Heart left ventricle (tissue), 13 donors: ENCODE results near the gene HOXB1.

Source experiments
- POLR2A ChIP-seq, 2 donors: fragments of 450-650 bp; IDR thresholded peaks; one replicate each; pipeline ENCODE4 v1.6.1; 2017; ENCODE audit warnings: antibody characterized with exemption in 2 of 2, mild to moderate bottlenecking in 2 of 2, moderate library complexity in 2 of 2
- TF ChIP-seq, protein P1 (sequence below), 12 donors: fragments of 200-600 bp; sonication (generic) in 4 of 12; IDR thresholded peaks; one replicate each; pipeline versions ENCODE4 v1.5.0 to v1.8.0; 2018 to 2022; ENCODE audit warnings: antibody characterized with exemption in 12 of 12, mild to moderate bottlenecking in 5 of 12
- donor health status: ischemic (EF 13 %, LVEDD 7.1; RV severe dilation, severe dysfunction).
- donor health status: DM: no; HTN: yes; CAD: no.
- donor health status: DM: no; HTN: no; CAD: no.
- donor health status: ischemic (EF 25% LVEDD 6.9; RV normal size, moderate dysfunction).
- donor health status: ischemic (EF 25% LVEDD 5.7; RV mildly dilated, moderate dysfunction).
- donor health status: ischemic (EF 35%, LVEDD 5.7; RV mildly dilated, moderate dysfunction).
- donor health status: nonischemic (EF 11% LVEDD 7.7; RV severe dilation, severe dysfunction).
- donor health status: DM: yes; HTN: yes; CAD: no.
- donor health status: PGD.
- donor health status: ischemic (EF 29% LVEDD 5.4; RV normal size, mild dysfunction).
- donor health status: nonischemic (EF 23%, LVEDD 6.1; RV moderate dilation, normal function).

DNA sequence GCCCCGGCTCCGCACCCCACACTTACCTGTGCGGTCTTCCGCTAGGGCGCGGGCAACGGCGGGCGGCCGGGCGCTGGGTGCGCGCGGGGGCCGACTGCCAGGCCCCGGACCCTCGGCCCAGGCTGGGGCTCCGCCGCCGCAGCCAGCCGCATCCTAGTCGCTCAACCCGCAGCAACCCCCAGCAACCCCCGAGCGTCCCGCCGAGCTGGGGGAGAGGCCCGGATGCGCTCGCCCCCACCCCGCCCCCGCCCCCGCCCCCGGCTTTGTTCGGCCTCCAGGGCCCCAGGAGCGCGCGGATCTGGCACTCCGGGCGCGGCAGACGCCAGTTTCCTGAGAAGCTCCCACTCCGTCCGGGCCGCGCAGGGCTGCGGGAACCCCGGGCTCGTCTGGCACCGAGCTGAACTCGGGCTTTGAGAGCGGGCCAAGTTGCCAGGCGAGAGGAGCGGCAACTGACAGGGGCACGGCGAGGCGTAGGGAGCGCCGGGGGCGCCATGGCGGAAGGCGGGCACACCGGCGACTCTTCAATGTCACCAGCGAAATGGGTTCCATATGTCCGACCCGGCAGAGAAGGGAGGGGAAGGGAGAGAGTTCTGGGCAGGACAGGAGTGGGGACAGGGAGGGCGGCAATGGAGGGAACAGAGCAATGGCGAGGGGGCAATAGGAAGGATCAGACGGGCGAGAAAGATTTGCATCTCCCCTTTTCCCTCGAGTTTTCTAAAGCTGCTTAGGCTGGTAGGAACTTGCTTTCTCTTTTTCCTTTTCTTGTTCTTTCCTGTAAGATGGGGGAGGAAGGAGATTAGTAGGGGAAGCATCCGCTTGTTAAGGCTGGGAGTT lies 33.6 kb upstream of the HOXB1 start:
- TF ChIP-seq, protein P1, sequence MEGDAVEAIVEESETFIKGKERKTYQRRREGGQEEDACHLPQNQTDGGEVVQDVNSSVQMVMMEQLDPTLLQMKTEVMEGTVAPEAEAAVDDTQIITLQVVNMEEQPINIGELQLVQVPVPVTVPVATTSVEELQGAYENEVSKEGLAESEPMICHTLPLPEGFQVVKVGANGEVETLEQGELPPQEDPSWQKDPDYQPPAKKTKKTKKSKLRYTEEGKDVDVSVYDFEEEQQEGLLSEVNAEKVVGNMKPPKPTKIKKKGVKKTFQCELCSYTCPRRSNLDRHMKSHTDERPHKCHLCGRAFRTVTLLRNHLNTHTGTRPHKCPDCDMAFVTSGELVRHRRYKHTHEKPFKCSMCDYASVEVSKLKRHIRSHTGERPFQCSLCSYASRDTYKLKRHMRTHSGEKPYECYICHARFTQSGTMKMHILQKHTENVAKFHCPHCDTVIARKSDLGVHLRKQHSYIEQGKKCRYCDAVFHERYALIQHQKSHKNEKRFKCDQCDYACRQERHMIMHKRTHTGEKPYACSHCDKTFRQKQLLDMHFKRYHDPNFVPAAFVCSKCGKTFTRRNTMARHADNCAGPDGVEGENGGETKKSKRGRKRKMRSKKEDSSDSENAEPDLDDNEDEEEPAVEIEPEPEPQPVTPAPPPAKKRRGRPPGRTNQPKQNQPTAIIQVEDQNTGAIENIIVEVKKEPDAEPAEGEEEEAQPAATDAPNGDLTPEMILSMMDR (IDR thresholded peaks at IDR 0.05), result no peak
- no peak for TF ChIP-seq POLR2A (IDR thresholded peaks at IDR 0.05)
